Uterus (tissue), 4 donors: ENCODE results near the gene CSPG4. TPM values are rescaled to one million over a fixed set of nuclear protein-coding genes. Genes with fewer than 3 reads are reported as not detected.

Experiments
- DNase-seq, 2 donors: peaks; one replicate each; pipeline ENCODE4 v3.0.0-alpha.2; 2019 to 2020
- H3K27ac ChIP-seq, 2 donors: fragments of 200-600 bp; sonication (generic); 1 replicate in 1 of 2; 2 replicates in 1 of 2; pipeline ENCODE4 v1.5.1; 2016 to 2018
- H3K27me3 ChIP-seq, 2 donors: fragments of 200-600 bp; sonication (generic); one replicate each; pipeline ENCODE4 v1.5.1; 2018 to 2019; ENCODE audit warnings: control low read depth in 1 of 2
- H3K36me3 ChIP-seq, 2 donors: fragments of 200-600 bp; sonication (generic); one replicate each; pipeline ENCODE4 v1.5.1; 2019; ENCODE audit warnings: control low read depth in 1 of 2
- H3K4me1 ChIP-seq, 2 donors: fragments of 200-600 bp; sonication (generic); one replicate each; pipeline ENCODE4 v1.5.1; 2018 to 2019; ENCODE audit warnings: control low read depth in 1 of 2
- H3K4me3 ChIP-seq, 2 donors: fragments of 200-600 bp; sonication (generic); 1 replicate in 1 of 2; 2 replicates in 1 of 2; pipeline ENCODE4 v1.5.1; 2018 to 2019; ENCODE audit warnings: mild to moderate bottlenecking in 1 of 2
- H3K9me3 ChIP-seq, 2 donors: fragments of 200-600 bp; sonication (generic); one replicate each; pipeline ENCODE4 v1.5.1; 2019; ENCODE audit warnings: control low read depth in 1 of 2
- CTCF ChIP-seq, 4 experiments: fragments of 200-600 bp in 2 of 4; fragments of 450-650 bp in 2 of 4; sonication (generic) in 2 of 4; IDR thresholded peaks; one replicate each; pipeline ENCODE4 v1.5.1; 2016 to 2019; ENCODE audit warnings: antibody characterized with exemption in 4 of 4, mild to moderate bottlenecking in 2 of 4, moderate library complexity in 1 of 4
- POLR2A ChIP-seq, 2 donors: fragments of 450-650 bp; IDR thresholded peaks; one replicate each; pipeline ENCODE4 v1.6.1; 2016; ENCODE audit warnings: antibody characterized with exemption in 2 of 2, mild to moderate bottlenecking in 1 of 2, moderate library complexity in 1 of 2
- intact Hi-C: fragments of 100-400 bp; cut with DNase I; formaldehyde crosslinking; loops from one replicate; pipeline ENCODE4 v1.15.1; 2023; ENCODE audit warnings: low total_unique reads
- total RNA-seq, 4 donors: library from RNA; depleted of rRNA in 3 of 4; stranded (reverse); fragments of >200 nt in 3 of 4; gene quantifications; one replicate each; pipeline versions ENCODE4 v1.1.0 to v1.2.4, GENCODE V29; 2014 to 2023
- donor health status: DM: yes; HTN: yes; CAD: no.

CSPG4 gene
- total RNA-seq, 4 donors from 2014 or later = 10.3 to 62.4 (median 46.7) TPM

- peaks cover 0 to 7% of the 10 kb centered on the region in 2 donors for H3K4me1 ChIP-seq
- intact Hi-C loops = no loop called here
- no peak overlapping the region for H3K4me3 ChIP-seq
- no peak for DNase-seq
- no peaks in the 10 kb centered on the region for H3K27me3 ChIP-seq
- H3K9me3 ChIP-seq = no peaks in the 10 kb centered on the region
- no peak for TF ChIP-seq CTCF (IDR thresholded peaks at IDR 0.05)
- no peaks in the 10 kb centered on the region for H3K36me3 ChIP-seq
- no peak overlapping the region for H3K27ac ChIP-seq
Measured at GRCh38 chr15:75727031-75727531, 14.4 kb upstream of the CSPG4 start.

DNA sequence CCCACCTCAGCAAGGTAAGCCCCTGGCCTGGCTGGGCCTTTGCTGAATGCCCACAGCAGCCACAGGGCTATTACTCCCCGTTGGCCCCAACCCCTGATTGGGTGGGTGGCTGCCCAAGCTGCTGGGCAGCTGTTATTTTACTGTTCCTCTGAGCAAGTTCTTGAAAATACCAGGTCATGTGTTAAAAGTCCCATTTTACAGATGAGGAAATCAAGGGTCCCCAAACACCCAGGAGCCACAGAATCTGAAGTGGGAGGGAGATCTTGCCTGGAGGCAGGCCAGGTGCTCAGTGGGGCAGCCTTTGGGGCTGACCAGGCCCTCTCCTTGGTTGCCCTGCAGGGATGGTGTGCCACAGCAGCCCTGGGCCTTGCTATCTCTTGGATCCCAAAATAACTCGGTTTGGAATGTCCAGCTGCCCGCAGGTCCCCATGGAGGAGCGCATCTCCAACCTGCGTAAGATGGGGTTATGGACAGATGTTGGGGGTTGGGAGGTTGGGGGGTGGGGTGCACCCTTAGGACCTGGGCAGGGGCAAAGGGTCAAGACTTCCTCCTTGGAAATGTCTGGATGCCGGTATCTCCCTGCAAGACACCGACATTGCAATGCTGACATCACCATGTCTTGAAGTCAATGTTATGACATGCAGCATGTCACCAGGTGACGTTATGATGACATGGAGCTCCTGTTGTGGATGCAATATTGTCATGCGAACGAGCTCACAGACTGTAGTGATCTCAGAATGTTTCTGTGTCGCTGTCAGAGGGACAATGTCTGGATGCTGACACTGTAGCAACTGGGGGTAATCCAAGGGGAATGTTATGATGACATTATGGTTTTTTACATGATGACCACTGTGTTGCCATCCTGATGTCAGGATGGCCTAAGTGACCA lies 13.3 kb upstream of the CSPG4 start:
- Histone ChIP-seq H3K27ac (no peak overlapping the region), H3K9me3 (no peaks in the 10 kb centered on the region), H3K4me3 (no peak overlapping the region), H3K4me1 (peaks cover 0 to 6% of the 10 kb centered on the region in 2 donors), H3K27me3 (no peaks in the 10 kb centered on the region), H3K36me3 (no peaks in the 10 kb centered on the region)
- no peak for DNase-seq
- intact Hi-C loops = no loop called here
- no peak for TF ChIP-seq POLR2A (IDR thresholded peaks at IDR 0.05)
- TF ChIP-seq CTCF (IDR thresholded peaks at IDR 0.05) = no peak

DNA sequence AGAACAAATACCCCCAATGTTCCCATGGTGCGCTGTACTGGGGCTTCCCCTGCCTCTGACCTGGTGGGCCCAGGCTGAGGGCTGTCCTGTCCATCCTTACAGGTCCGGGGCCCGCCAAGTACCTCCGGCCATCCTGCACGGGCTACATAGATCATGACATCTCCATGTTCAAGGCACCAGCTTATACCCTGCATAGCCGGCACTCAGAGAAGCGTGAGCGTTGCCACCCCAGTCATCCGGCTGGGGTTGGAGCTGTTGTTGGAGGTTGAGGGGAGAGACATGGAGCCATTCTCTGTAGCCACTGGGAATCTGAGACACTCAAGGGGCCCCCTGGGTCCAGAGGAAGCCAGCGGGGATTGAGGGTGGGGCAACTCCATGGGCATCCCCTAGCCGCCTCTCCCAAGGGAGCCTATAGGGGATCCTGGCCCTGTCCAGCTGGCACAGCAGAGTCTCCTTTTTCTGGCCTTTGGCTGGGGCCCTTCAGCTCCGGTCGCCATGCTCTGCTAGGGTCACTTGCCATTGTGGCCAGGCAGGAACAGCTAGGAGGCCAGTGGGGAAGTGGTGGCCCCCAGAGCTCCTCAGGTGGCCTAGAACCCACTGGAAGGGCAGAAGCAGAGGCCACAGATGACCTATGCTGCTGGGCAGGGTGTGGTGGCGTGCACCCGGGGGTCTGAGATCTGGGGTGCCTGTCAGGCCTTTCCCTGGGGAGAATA lies 12.5 kb upstream of the CSPG4 start:
- no peak overlapping the region for H3K27ac ChIP-seq
- DNase-seq = no peak
- intact Hi-C loops = no loop called here
- H3K4me1 ChIP-seq = peaks cover 0 to 6% of the 10 kb centered on the region in 2 donors
- H3K27me3 ChIP-seq = no peaks in the 10 kb centered on the region
- no peak overlapping the region for H3K4me3 ChIP-seq
- no peaks in the 10 kb centered on the region for H3K9me3 ChIP-seq
- H3K36me3 ChIP-seq = no peaks in the 10 kb centered on the region
- no peak for TF ChIP-seq CTCF (IDR thresholded peaks at IDR 0.05)
- TF ChIP-seq POLR2A (IDR thresholded peaks at IDR 0.05) = no peak

- peak overlapping the region; percentile 25 to 59 for H3K27ac ChIP-seq
- peak; percentile 92 to 93 for DNase-seq
- no peaks in the 10 kb centered on the region for H3K9me3 ChIP-seq
- H3K36me3 ChIP-seq = no peaks in the 10 kb centered on the region
- no peaks in the 10 kb centered on the region for H3K27me3 ChIP-seq
- no peak overlapping the region for H3K4me3 ChIP-seq
- TF ChIP-seq CTCF (IDR thresholded peaks at IDR 0.05) (no peak), POLR2A (IDR thresholded peaks at IDR 0.05) (peak in 1 of 2 donors; percentile 27)
- H3K4me1 ChIP-seq = peaks cover 0 to 6% of the 10 kb centered on the region in 2 donors
- intact Hi-C loops = no loop called here
Measured at GRCh38 chr15:75723847-75724660, 11.4 kb upstream of the CSPG4 start.
